ENCODE measurements around the gene JPT2.

The JPT2 gene

DNA sequence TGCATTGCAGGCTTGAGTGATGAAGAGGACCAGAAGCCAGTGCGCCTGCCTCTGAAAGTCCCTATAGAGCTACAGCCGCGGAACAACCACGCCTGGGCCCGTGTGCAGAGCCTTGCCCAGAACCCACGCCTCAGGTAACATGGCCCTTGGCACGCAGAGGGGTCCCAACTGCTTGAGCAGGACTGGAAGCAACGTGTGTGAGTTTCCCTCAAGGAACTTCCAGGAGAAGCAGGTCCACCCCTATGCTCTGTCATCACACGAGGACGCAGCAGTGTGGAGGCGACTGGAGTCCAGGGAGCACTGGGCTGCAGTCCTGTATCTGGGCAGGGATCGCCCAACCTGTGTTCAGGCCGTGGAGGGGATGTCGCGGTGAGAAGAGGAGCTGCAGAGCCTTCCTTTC is 25.1 kb upstream of the JPT2 start:
- no peak for DNase-seq

DNA sequence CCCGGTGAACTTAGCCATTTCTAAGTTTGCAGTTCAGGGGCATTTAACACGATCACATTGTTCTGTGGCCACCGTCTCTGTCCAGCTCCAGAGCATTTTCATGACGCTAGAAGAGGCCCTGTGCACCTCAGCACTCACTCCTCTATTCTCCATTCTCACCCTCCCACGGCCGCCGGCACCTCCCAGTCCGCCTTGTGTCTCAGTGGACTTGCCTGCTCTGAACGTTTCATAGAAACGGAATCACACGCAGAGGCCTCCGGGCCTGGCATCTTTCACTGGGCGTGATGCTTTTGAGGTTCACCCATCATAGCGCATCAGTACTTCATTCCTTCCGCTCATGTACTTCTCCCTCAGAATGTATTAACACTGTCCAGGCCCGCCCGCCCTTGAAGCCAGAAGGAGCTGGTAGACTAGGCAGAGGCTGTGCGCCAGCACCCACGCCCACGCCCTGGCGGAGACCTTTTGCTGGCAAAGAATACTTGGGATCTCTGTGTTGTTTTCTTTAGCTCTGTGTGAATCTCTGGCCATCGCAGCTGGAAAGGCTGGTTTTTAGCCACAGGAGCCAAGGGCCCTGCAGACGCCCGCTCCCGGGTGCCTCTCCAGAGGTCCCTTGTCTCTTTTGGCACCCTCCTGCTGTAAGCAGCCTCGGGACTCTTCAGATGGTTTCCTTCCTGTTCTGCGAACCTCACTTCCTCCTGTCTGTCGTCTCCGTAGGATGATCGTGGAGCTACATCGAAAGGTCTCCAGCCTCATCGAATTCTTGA is 23.4 kb upstream of the JPT2 start:
- DNase-seq, result no peak

DNA sequence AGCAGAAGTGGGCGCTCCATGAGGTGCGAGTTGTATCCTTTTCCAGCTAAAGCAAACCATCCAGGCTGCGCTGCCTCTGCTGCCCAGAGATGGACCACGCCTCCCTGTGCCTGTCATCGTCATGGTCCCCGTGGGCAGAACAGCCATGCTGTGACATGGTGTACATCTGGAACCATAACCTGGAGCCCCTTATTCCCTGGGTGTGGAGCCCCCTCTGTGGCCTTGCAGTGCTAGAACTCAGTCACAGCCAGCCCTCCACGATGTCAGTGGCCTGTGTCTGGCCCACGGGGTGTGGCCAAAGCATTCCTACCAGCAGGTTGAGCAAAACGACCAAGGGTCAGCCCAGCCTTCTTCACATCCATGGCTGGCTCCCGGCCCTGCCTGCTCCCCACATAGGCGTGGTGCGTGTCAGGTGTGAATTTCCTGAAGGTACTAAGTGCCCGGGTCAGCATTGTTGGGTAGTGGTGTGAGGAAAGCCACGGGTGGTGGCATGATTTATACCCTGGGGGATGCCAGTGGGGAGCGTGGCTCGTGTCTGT is 22.7 kb upstream of the JPT2 start:
- no peak for DNase-seq

DNA sequence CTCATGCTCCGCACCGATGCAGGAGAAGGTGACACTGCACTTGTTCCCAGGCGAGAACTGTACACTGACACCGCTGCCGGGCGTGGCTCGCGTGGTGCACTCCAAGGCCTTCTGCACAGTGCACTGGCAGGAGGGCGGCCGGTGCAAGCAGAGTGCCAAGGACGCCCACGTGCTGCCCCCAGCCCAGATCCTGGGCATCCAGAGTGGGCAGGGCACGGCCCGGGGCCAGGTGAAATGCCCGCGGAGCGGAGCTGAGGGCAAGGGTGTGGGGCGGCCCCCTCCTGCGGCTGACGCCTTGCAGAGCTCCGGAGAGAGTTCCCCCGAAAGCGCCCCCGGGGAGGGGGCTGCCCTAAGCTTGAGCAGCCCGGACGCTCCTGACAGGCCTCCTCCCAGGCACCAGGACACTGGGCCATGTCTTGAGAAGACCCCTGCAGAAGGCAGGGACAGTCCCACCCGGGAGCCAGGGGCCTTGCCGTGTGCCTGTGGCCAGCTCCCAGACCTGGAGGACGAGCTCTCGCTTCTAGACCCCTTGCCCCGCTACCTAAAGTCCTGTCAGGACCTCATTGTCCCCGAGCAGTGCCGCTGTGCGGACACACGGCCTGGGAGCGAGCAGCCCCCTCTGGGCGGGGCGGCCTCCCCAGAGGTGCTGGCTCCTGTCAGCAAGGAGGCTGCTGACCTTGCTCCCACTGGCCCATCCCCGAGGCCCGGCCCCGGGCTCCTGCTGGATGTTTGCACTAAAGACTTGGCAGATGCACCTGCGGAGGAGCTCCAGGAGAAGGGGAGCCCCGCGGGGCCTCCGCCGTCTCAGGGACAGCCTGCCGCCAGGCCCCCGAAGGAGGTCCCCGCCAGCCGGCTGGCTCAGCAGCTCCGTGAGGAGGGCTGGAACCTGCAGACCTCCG is 21.9 kb upstream of the JPT2 start:
- DNase-seq, result no peak

DNA sequence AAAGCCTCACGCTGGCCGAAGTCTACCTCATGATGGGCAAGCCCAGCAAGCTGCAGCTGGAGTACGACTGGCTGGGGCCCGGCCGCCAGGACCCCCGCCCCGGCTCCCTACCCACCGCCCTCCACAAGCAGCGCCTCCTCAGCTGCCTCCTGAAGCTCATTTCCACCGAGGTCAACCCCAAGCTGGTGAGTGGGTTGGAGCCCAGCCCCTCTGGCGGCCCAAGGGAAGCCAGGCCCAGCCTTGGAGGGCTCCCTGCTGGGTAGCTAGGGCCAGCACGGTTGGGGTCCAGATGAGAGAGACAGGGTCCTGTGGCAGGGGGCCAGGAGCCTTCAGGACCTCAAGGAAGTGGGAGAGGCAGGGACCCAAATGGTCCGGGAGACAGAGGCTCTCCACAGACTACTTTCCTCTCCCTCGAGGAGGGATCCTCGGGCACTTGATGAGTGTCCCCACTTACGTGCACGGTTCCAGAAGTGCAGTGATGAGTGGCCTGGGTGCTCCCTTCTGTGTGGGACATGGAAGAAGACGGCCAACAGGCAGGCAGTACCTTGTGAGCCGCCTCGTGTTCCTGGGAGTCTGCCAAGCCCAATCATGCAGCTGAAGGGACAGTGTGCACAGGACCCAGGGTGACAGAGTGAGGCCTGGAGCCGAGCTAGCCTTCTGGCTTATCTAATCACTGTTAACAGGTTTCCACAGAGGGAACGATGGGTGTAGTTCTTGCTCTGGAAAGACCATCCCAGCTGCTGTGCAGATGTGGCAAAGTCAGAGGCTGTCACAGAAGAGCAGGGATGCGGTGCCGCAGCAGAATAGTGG is 21.1 kb upstream of the JPT2 start:
- DNase-seq, result no peak

DNA sequence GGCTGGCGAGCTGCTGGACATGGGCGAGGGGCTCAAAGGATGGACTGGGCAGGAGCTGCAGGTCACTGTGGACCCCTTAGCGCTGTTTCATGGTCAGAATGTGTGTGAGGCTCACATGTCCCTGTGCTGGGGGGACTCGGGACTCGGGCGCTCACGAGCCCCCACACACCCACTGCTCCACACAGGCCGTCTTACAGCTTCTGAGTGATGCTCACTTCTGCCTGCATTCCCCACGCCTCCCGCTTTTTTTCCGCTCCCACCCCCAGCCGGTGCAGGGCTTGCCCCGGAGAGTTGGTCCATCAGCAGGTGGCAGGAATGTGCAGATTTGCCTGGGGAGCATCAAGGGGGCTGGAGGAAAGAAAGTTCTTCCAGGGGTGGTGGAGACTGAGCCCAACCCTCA is 20.2 kb upstream of the JPT2 start:
- DNase-seq, result no peak

DNA sequence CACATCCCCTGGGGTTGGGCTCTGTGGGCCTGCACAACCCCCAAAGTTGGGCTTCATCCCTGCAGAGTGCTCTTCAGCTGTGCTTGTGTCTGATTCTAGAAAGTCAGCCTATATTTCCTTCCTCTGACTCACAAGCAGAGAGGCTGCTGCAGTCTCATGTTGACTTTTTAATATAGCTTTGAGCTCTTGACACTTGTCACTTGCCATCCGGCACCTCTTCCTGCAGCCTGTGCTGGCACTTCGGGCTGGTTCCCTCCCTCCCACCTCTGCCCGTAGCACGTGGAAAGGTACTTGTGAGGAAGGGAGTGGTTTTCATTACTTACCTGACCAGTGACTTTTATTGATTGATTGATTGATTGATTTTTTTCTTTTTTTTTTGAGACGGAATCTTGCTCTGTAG is 19.0 kb upstream of the JPT2 start:
- no peak for DNase-seq

DNA sequence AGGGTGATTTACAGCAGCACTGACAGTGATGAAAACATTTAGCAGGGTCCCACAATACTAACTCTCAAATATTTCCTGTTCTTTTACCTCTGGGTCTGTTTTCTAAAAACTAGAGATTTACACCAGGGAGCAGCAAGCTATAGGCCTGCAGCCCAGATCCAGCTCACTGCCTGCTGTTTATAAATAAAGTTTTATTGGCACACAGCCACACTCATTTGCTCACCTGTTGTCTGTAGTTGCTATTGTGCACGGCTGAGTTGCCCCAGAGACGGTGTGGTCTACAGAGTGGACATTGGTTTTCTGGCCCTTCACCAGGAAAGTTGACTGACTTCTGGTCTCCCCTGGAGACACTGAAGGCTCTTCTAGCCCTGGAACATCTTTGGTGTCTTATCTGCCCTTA is 16.3 kb upstream of the JPT2 start:
- no peak for DNase-seq

DNA sequence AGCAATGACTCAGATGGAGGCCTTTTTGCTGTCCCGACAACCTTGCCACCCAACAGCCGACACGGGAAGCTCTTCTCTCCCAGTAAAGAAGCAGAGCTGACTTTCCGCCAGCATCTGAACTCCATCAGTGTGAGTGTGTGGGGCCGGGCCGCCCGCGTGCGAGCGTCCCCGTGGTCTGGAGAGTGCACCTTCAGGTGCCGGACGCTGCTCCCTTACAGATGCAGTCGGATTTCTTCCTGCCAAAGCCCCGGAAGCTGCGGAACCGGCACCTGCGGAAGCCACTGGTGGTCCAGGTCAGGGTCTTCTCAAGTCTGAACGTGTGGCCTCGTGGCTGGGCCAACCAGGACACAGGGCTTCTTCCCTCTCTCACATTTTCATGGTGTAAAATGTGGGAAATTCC is 15.5 kb upstream of the JPT2 start:
- DNase-seq, result no peak

DNA sequence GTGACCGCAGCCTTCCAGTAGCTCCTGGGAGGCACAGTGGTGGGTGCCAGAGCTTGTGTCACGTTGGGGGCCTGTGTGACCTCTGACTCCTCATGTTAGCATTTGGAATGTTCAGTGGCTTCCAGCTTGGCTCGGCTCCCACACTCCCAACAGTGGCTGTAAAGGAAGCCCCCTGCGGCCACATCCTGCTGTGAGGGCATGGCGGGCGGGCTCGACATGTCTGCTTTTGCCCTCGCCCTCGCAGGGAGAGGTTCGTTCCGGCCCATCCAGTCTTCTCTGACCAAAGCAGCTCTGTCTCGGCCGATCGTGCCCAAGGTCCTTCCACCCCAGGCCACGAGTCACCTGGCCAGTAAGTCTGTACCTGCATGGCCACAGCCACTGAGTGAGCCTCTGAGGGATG is 12.2 kb upstream of the JPT2 start:
- no peak for DNase-seq

DNA sequence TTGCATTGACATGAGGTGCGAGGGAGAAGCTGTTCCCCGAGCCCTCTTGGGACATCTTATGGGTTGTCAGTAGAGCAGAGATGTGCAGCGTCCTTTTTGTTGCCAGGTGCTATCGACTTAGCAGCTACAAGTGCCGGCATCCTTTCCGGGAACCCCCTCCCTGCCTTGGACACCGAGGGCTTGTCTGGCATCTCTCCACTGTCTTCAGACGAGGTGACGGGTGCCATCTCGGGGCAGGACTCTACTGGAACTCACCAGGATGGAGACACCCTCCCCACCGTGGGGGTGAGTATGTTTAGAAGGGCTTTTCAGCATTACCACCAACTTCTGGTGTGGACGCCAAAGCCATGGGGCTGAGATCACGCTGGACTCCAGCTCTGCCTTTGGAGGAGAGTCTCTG is 11.8 kb upstream of the JPT2 start:
- no peak for DNase-seq

DNA sequence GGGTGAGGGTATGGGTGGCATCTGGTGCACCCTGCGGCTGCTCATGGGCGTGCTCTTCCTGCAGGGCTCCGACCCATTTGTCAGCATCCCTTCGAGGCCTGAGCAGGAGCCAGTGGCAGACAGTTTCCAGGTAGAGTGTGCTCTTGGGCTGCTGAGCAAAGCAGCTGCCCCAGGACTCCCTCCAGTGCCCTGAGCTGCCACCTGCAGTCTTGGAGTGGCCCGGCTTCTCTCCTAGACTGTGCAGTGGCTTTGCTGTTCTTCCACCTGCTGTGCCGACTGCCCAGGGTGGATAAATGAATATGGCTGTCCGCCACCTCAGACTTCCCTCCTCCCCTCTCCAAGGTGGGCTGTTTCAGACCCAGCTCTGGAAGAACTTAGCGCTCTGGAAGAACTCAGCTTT is 10.8 kb upstream of the JPT2 start:
- DNase-seq, result no peak

DNA sequence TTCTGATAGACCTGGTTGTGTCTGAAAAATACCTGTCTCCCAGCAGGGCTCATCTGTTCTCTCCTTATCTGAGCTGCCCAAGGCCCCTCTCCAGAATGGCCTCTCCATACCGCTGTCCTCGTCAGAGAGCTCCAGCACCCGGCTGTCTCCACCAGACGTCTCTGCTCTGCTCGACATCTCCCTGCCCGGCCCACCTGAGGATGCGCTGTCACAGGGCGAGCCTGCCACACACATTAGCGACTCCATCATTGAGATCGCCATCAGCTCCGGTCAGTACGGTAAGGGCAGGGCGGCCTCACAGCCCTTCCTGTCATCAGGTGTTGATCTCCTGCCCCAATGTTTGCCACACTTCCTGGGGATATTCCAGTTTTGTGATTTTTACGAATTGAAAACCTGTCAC is 10.2 kb upstream of the JPT2 start:
- no peak for DNase-seq

DNA sequence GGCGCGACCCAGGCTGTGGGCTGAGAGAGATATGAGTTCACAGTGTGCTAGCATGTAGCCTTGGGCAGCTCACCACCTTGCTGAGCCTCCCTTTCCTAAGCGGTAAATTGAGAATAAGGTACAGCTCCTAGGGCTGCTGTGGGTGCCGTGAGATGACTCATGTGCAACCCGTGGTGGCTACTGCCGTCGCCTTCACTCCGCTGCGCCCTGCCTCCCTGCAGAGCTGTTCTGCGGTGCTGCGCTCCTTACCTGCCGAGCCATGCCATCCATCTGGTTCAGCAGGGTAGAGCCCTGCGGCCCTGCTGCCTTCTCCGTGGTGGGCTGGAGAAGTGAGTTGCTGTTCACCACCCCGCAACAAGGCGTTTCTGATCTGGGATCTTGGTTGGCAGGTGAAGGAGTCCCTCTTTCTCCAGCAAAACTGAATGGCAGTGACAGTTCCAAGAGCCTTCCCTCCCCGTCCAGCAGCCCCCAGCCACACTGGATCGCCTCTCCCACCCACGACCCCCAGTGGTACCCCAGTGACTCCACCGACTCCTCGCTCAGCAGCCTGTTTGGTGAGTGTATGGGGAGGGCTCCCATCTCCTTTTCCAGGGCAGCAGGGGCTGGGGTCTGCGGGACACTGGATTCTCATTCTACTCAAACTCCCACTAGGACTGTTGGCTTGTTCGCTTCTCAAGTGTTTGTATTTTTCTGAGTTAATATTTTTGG is 9.3 kb upstream of the JPT2 start:
- DNase-seq, result no peak

DNA sequence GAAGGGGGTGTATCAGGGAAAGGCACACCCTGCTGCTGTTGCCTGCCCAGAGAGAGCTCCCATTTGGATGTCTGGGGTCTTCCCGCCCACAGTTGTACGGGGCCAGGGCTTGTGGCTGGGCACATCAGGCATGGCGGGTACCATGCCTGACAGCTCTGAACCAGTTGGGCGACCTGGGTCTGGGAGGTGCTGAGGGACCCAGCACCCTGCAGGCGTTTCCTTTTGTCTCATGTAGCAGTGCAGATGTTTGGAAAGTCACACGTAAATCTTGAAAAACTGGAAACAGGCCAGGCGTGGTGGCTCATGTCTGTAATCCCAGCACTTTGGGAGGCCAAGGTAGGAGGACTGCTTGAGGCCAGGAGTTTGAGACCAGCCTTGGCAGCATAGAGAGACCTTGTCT is 8.4 kb upstream of the JPT2 start:
- no peak for DNase-seq

DNA sequence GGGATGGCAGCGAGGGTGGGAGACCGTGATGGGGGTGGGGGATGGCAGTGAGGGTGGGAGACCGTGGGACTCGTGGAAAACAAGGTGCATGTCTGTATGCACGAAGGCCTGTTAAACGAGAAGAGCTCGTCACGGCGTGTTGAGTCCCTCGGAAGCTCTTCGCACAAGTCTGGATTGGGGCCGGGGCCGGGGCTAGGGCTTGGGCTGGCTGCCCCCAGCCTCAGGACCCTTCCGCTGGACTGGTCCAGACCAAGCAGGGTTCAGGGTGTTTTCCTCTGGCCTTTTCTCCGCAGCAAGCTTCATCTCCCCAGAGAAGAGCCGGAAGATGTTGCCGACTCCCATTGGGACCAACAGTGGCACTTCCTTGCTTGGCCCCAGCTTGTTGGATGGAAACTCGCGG is 7.7 kb upstream of the JPT2 start:
- no peak for DNase-seq

DNA sequence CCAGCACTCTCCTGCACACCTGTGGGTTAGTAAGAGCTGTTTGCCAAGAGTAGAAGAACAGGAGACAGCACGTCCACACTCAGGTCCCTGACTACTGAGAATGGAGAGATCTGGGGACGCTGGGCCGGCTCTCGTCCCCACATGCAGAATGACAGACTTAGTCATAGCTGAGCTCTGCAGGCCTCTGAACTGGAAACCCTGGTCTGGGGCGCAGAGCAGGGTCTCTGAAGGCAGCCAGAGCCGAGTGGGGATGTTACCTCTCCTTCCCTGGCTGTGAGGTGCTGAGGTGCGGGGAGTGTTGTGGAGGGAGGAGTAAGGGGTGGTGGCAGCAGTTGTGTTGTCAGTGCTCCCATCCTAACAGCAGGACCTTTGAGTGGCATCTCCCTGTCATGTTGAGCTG is 7.2 kb upstream of the JPT2 start:
- no peak for DNase-seq

DNA sequence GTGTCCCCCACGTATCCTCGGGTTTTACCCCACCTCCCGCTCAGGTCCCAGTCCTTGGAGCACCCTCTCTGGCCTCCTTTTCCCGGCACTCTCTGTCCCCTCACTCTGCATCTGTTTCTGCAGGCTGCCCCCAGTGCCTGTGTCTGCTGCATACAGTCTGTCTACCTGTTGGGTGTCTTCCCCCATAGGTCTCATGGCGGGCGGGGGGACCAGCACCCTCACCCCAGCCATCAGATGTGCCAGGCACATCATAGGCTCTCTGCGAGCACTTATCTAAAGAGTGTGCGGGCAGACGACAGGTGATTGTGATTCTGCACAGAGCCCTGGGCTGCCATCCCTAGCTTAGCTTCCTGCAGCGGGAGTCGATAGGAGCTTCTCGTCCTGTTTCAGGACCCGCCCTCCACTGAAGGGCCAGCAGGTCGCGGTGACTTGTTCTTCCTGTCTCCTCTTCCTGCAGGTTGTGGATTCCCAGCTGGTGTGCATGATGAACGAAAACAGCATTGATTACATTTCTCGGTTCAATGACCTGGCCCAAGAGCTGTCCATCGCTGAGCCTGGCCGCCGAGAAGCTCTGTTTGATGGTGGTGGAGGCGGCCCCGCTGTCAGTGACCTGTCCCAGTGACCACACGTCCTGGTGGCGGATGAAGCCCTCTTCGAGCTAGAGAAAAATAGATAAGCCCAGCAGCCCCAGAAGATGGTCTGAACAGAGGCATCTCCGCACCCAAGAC is 4.5 kb upstream of the JPT2 start:
- DNase-seq, result no peak

DNA sequence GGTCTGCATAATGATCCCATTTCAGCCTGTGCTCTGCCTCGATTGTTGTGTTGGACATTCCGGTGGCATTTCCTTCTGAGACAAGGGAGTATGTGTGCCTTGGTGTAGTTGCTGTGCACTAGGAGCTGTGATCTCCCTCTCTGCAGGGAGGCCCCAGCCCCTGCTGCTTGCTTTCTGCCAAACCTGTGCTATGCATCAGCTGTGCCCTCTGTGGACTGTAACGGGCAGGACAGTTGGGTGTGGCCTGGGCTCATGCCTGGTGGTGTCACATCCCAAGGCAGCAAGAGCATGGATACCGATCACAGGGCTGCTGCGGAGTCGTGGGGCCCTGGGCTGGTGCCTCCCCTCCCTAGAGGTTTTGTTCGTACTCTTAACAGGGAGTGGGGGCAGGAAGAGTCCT is 3.8 kb upstream of the JPT2 start:
- no peak for DNase-seq

DNA sequence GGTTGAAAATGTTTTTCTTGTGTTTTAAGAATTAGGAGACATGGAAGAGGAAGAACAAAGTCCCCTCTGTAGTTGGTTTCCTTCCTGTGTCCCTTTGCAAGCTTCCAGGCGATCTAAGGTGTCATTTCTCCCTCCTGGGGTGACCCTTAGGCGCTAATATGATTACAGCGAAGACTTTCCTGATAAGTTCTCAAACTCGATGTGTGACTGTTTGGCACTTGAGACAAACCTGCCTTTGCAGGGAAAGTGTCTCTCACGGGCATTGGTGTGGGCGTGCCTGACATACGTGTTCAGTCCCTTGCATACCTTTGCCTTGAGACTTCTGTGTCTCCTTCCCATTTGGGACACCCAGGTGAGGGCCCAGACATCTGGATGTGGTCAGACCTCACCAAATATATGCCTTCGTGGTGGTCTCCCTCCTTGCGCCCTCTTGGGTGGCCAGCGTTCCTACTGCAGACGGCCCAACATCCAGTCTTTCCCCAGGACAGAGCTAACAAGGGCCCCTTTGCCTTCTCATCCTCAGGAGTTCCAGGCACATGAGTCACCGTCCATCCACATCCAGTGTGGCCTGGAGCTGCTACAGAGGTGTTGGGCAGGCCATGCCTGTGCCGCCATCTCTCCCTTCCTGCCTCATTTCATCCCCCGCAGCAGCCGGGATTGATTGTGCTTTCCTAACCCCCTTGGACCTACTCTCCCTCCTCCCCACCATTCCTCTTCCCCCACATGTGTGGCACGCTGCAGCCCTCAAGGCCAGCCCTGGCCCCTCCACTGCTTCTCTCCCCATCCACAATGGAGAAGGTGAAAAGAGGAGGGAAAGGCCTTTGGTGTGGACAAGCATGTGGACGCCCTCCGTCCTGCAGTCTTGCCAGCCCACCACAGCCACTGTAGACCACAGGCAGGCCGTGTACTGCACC is 3.1 kb upstream of the JPT2 start:
- no peak for DNase-seq

DNA sequence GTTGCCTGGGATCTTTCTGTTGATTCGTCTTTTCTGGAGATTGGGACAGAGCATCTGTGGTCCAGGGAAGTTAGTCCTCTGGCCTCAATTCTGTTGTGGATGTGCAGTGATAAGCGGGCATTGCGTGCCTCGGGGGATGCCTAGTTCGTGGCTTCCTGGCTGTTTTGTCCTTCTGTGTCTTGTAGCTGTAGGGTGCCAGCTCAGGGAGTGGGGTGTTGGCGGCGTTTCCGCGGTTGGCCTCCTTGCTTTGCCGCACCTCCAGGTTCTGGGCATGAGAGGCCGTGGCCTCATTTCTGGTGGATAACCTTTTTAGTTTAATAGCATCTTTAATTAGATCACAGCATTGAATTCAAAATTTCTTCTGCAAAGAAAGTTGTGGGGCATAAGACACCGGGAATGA is 1.4 kb upstream of the JPT2 start:
- no peak for DNase-seq

Data from AML-193 (cell line).